PC-3 (cell line): ENCODE data around the gene CTNNA2. TPM values are rescaled to one million over a fixed set of nuclear protein-coding genes. Genes with fewer than 3 reads are reported as not detected.

Source experiments
- ATAC-seq: fragments of 200-7000 bp; cut with Tn5 transposase; 2 replicates; pipeline ENCODE4 v1.9.1; 2020; ENCODE audit warnings: mild to moderate bottlenecking, moderate library complexity
- BruUV-seq: library from RNA; stranded (reverse); fragments of 400-500 nt; replicated peaks from 2 replicates; lab custom pipeline; 2021; lab: Mats Ljungman, UMichigan
- CTCF ChIA-PET: fragments of 300-600 bp; sonication (Branson Sonifier 250); formaldehyde crosslinking; loops from one replicate; lab custom pipeline; 2022; ENCODE audit warnings: antibody characterized with exemption; lab: Charles Lee
- POLR2A ChIA-PET: fragments of 300-600 bp; sonication (Branson Sonifier 250); formaldehyde crosslinking; loops from one replicate; lab custom pipeline; 2022; ENCODE audit warnings: antibody characterized with exemption; ENCODE audit not compliant: unreplicated experiment; lab: Charles Lee
- DNase-seq: peaks from one replicate; pipeline ENCODE4 v3.0.0-alpha.2; 2015
- H2AFZ ChIP-seq: fragments of 300-600 bp; sonication (generic); 2 replicates; pipeline ENCODE4 v1.6.0; 2016; ENCODE audit warnings: antibody characterized with exemption, low read length
- H3F3A ChIP-seq: fragments of 300-600 bp; sonication (generic); one replicate; pipeline ENCODE4 v1.6.0; 2017; ENCODE audit warnings: antibody characterized with exemption, low read length, control low read depth, mild to moderate bottlenecking; ENCODE audit not compliant: unreplicated experiment
- H3K27ac ChIP-seq: fragments of 300-600 bp; sonication (generic); 2 replicates; pipeline ENCODE4 v1.5.1; 2016; ENCODE audit warnings: mild to moderate bottlenecking, low read length
- H3K27me3 ChIP-seq: fragments of 300-600 bp; sonication (generic); 2 replicates; pipeline ENCODE4 v1.6.1; 2016; ENCODE audit warnings: low read length, mixed read lengths
- H3K36me3 ChIP-seq: fragments of 300-600 bp; sonication (generic); 2 replicates; pipeline ENCODE4 v1.6.1; 2016; ENCODE audit warnings: low read depth, mixed run types, low read length, mixed read lengths
- H3K4me1 ChIP-seq: fragments of 300-600 bp; sonication (generic); 2 replicates; pipeline ENCODE4 v1.5.1; 2016; ENCODE audit warnings: low read length; ENCODE audit not compliant: insufficient read depth
- H3K4me2 ChIP-seq: fragments of 300-600 bp; sonication (generic); 2 replicates; pipeline ENCODE4 v1.6.0; 2016; ENCODE audit warnings: low read length
- H3K4me3 ChIP-seq: fragments of 300-600 bp; sonication (generic); 2 replicates; pipeline ENCODE4 v1.5.1; 2016; ENCODE audit warnings: mild to moderate bottlenecking, low read length, mixed read lengths
- H3K79me2 ChIP-seq: fragments of 300-600 bp; sonication (generic); 2 replicates; pipeline ENCODE4 v1.6.1; 2017; ENCODE audit warnings: low read length, mixed read lengths
- H3K9ac ChIP-seq: fragments of 300-600 bp; sonication (generic); 2 replicates; pipeline ENCODE4 v1.6.0; 2016; ENCODE audit warnings: mild to moderate bottlenecking, low read length
- H3K9me2 ChIP-seq: fragments of 300-600 bp; sonication (generic); replicated peaks from 2 replicates; pipeline ENCODE4 v1.6.1; 2016; ENCODE audit warnings: mixed run types, low read length, mixed read lengths
- H3K9me3 ChIP-seq: fragments of 300-600 bp; sonication (generic); 2 replicates; pipeline ENCODE4 v1.6.1; 2016; ENCODE audit warnings: low read length, mixed read lengths
- H4K20me1 ChIP-seq: fragments of 300-600 bp; sonication (generic); 2 replicates; pipeline ENCODE4 v1.6.1; 2016; ENCODE audit warnings: low read length, mixed read lengths
- CTCF ChIP-seq: fragments of 300-600 bp; sonication (generic); conservative IDR thresholded peaks from 2 replicates; pipeline ENCODE4 v1.5.1; 2017; ENCODE audit warnings: antibody characterized with exemption, low read depth, mild to moderate bottlenecking, low read length
- EZH2 ChIP-seq: fragments of 300-600 bp; sonication (generic); IDR thresholded peaks from one replicate; pipeline ENCODE4 v1.6.1; 2017; ENCODE audit warnings: antibody characterized with exemption, mild to moderate bottlenecking, low read length; ENCODE audit not compliant: unreplicated experiment
- EZH2phosphoT487 ChIP-seq: fragments of 300-600 bp; sonication (generic); IDR thresholded peaks from 2 replicates; pipeline ENCODE4 v1.6.1; 2018; ENCODE audit warnings: mild to moderate bottlenecking, antibody characterized with exemption, low read length, borderline replicate concordance
- intact Hi-C: fragments of 100-400 bp; cut with micrococcal nuclease; formaldehyde crosslinking; loops from 2 replicates; pipeline ENCODE4 v1.9.0; 2023
- total RNA-seq: library from RNA; depleted of rRNA; stranded (reverse); fragments of >200 nt; gene quantifications from 2 replicates; pipeline ENCODE4 v1.2.3, GENCODE V29; 2014

The CTNNA2 gene
- total RNA-seq, 1 experiment from 2014 or later: not detected

- TF ChIP-seq CTCF (no peak), EZH2 (no peak), EZH2phosphoT487 (no peak)
- Histone ChIP-seq H4K20me1 (no peaks in the 10 kb centered on the region), H2AFZ (no peak overlapping the region), H3K27me3 (no peaks in the 10 kb centered on the region), H3K36me3 (no peaks in the 10 kb centered on the region), H3K27ac (no peak overlapping the region), H3K9me3 (no peaks in the 10 kb centered on the region; the same call in 1 of the 2 replicates), H3K4me3 (no peak overlapping the region), H3F3A (no peaks in the 10 kb centered on the region), H3K9me2 (no peaks in the 10 kb centered on the region), H3K4me1 (no peaks in the 10 kb centered on the region), H3K9ac (no peak overlapping the region), H3K79me2 (no peaks in the 10 kb centered on the region), H3K4me2 (no peak overlapping the region)
- no peak for DNase-seq
- no TSS peak for BruUV-seq
- intact Hi-C loops: no loop called here
- CTCF ChIA-PET: no interaction called here
- no peak for ATAC-seq
- POLR2A ChIA-PET: no interaction called here
Measured at GRCh38 chr2:80610108-80610507, 1097.3 kb downstream of the CTNNA2 start.

GRCh38 chr2:80621656-80622055, 1108.8 kb downstream of the CTNNA2 start:
- Histone ChIP-seq H3K79me2 (no peaks in the 10 kb centered on the region), H3K27ac (no peak overlapping the region), H2AFZ (no peak overlapping the region), H3F3A (no peaks in the 10 kb centered on the region), H3K27me3 (no peaks in the 10 kb centered on the region), H3K9me3 (no peaks in the 10 kb centered on the region), H3K36me3 (no peaks in the 10 kb centered on the region), H4K20me1 (no peaks in the 10 kb centered on the region), H3K9me2 (no peaks in the 10 kb centered on the region), H3K4me1 (no peaks in the 10 kb centered on the region), H3K4me3 (no peak overlapping the region), H3K9ac (no peak overlapping the region), H3K4me2 (no peak overlapping the region)
- intact Hi-C loops: no loop called here
- no TSS peak for BruUV-seq
- ChIA-PET POLR2A (no interaction called here), CTCF (no interaction called here)
- no peak for DNase-seq
- no peak for ATAC-seq
- TF ChIP-seq CTCF: no peak
- no peak for TF ChIP-seq EZH2phosphoT487
- TF ChIP-seq EZH2: no peak

GRCh38 chr2:80624062-80624461, 1111.2 kb downstream of the CTNNA2 start:
- BruUV-seq: no TSS peak
- H3K9me3 ChIP-seq: no peaks in the 10 kb centered on the region
- H3K36me3 ChIP-seq: no peaks in the 10 kb centered on the region
- ChIA-PET CTCF (no interaction called here), POLR2A (no interaction called here)
- no peak overlapping the region for H3K4me2 ChIP-seq
- no peaks in the 10 kb centered on the region for H3F3A ChIP-seq
- TF ChIP-seq EZH2phosphoT487: no peak
- no peak for ATAC-seq
- no peak for DNase-seq
- H3K27ac ChIP-seq: no peak overlapping the region
- no peak overlapping the region for H3K4me3 ChIP-seq
- no peaks in the 10 kb centered on the region for H3K79me2 ChIP-seq
- H3K9me2 ChIP-seq: no peaks in the 10 kb centered on the region
- H3K9ac ChIP-seq: no peak overlapping the region
- no peaks in the 10 kb centered on the region for H3K27me3 ChIP-seq
- H3K4me1 ChIP-seq: no peaks in the 10 kb centered on the region
- H4K20me1 ChIP-seq: no peaks in the 10 kb centered on the region
- no peak overlapping the region for H2AFZ ChIP-seq
- intact Hi-C loops: no loop called here
